GM12865 (cell line): ENCODE measurements around the gene RHEBL1.

Experiments used
- DNase-seq: peaks from one replicate; pipeline ENCODE4 v3.0.0; 2010; ENCODE audit warnings: low read depth
- H3K4me3 ChIP-seq: 2 replicates; pipeline ENCODE4 v1.5.1; 2011; ENCODE audit warnings: mild to moderate bottlenecking, low read depth, low read length, control low read depth
- TF ChIP-seq, protein P1 (sequence below): IDR thresholded peaks from 2 replicates; pipeline ENCODE4 v1.5.1; 2011; ENCODE audit warnings: low read length, control low read depth, low read depth, inconsistent platforms; ENCODE audit not compliant: insufficient read depth; ENCODE audit errors: missing control alignments

The RHEBL1 gene

DNA sequence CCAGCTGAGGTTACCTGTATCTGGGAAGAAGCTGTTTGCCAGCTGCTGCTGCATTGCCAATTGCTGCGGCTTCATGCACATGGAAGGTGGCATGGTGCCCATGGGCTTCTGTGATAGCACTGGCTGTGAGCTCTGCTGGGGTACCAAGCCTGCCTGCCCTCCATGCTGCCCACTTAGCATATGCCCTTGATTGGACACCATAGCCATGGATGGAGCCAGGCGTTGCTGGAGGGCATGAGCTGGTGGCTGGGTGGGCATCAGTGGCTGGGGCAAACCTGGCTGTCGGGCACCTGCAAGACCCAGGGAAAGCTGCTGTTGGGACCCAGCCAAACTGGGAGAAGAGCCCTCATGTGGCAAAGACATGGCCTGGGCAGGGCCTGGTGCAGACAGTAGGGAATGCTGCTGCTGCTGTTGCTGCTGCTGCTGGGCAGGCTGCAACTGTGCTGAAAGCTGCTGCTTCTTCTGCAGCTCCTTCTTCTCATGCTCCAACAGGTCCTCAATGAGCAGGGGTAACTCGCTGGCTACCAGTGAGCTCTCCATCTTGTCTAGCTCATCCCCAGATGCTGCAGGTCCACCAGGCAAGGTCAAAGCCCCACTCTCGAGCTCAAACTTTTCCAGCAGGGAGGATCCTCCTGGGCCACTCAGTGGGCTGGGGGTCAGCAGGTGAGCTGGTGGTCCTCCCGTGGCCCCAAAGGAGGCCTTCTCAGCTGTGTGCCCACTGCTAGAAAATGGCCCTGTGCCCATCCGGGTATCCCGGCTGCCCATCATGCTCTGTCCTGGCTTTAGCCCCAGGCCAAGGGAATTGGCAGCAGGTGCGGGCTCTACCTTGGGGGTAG is 32.5 kb downstream of the RHEBL1 start:
- no peak for DNase-seq
- no peak overlapping the region for H3K4me3 ChIP-seq
- TF ChIP-seq, protein P1, sequence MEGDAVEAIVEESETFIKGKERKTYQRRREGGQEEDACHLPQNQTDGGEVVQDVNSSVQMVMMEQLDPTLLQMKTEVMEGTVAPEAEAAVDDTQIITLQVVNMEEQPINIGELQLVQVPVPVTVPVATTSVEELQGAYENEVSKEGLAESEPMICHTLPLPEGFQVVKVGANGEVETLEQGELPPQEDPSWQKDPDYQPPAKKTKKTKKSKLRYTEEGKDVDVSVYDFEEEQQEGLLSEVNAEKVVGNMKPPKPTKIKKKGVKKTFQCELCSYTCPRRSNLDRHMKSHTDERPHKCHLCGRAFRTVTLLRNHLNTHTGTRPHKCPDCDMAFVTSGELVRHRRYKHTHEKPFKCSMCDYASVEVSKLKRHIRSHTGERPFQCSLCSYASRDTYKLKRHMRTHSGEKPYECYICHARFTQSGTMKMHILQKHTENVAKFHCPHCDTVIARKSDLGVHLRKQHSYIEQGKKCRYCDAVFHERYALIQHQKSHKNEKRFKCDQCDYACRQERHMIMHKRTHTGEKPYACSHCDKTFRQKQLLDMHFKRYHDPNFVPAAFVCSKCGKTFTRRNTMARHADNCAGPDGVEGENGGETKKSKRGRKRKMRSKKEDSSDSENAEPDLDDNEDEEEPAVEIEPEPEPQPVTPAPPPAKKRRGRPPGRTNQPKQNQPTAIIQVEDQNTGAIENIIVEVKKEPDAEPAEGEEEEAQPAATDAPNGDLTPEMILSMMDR: no peak

GRCh38 chr12:49036029-49036428 is 33.8 kb downstream of the RHEBL1 start:
- no peak for DNase-seq
- H3K4me3 ChIP-seq: no peak overlapping the region

GRCh38 chr12:49034286-49034622 is 35.5 kb downstream of the RHEBL1 start:
- TF ChIP-seq, protein P1: no peak
- DNase-seq: no peak
- H3K4me3 ChIP-seq: no peak overlapping the region

More at GRCh38 chr12:49036029-49036428, 33.8 kb downstream of the RHEBL1 start:
- TF ChIP-seq, protein P1: no peak

DNA sequence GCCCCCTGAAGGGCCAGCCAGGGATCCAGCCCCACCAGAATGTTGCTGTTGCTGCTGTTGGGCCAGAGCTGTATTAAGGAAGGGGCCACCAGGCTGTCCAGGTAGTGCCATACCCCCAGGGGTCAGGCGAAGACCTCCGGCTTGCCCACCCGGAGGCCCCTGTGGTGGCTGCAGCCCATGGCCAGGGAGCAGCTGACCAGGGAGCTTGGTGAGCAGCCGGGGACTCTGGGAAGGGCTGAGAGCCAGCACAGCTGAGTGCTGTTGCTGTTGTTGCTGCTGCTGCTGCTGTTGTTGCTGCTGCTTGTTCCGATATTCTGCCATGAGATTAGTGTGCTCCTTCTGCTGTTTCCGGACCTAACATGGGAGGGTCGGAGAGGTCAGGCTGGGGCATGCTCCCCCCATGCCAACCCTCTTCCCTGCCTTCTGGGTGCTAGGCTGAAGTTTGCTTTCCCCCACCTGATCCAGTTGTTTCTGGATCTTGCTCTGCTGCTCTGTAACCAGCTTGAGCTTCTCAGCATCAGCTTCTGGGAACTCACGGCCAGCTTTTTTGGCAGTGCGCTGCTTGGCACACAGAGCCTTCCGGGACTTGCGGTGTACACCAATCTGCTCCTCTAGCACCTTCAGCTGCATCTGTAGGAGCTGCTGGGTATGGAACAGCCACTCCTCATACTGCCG is 36.0 kb downstream of the RHEBL1 start:
- H3K4me3 ChIP-seq: no peak overlapping the region
- DNase-seq: no peak
- TF ChIP-seq, protein P1: no peak

DNA sequence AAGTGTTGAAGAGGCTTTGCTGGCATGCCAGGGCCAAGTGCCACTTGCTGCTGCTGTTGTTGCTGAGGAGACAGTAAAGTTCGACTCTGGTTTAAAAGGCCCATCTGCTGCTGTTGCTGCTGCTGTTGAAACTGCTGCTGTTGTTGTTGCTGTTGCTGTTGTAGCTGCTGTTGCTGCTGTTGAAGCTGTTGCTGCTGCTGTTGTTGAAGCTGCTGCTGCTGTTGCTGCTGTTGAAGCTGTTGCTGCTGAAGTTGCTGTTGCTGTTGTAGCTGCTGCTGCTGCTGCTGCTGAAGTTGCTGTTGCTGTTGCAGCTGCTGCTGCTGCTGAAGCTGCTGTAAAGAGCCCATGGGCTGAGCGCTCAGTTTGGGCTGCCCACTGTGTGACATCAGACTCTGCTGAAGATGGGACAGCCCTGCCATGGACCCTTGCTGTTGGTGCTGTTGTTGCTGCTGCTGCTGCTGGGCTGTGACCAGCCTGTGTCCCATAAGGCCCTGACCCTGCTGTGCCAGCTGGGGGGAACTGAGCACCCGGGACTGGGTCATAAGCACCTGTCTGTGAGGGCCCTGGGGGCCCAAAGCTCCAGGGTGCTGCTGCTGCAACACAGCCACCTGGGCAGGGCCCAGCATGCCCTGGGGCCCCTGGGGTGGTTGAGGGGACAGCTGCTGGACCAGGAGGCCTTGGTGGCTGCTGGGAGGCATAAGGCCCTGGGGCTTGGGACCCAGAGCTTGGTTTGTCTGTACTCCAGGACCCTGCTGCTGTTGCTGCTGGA is 36.9 kb downstream of the RHEBL1 start:
- TF ChIP-seq, protein P1: no peak
- DNase-seq: no peak
- no peak overlapping the region for H3K4me3 ChIP-seq

DNA sequence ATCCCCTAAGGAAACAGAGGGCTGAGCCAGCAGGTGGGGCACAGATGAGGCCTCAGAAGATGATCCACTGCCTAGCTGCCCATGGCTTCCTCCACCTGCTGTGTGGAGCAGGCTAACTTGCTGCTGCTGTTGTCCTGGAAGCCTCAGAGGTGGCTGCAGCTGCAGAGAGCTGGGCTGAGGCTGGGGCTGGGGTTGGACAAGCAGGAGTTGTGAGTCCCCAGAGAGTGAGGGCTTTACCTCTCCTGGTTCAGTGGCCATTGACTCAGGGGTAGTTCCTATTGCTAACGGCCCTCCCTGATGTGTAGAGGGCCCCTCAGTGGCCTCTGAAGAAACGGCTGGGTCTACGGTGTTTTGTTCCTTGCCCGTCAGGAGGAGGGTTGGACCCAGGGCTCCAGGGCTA is 37.5 kb downstream of the RHEBL1 start:
- no peak for DNase-seq
- TF ChIP-seq, protein P1: no peak
- no peak overlapping the region for H3K4me3 ChIP-seq
